ACHN (cell line): ENCODE measurements around the gene OLIG1.
A peak's percentile ranks its signal among the peaks of the same experiment; 100 is the strongest.

ENCODE experiments used
- DNase-seq: peaks from one replicate; pipeline ENCODE4 v3.0.0-alpha.2; 2015
- in situ Hi-C: cut with HindIII; loops from 2 replicates; pipeline ENCODE4 v1.10.0; 2017; ENCODE audit warnings: low sequenced_read_pairs, low pct_ligation_motif_present, low pct_unique_long_range_greater_than_20kb

OLIG1 gene

DNA sequence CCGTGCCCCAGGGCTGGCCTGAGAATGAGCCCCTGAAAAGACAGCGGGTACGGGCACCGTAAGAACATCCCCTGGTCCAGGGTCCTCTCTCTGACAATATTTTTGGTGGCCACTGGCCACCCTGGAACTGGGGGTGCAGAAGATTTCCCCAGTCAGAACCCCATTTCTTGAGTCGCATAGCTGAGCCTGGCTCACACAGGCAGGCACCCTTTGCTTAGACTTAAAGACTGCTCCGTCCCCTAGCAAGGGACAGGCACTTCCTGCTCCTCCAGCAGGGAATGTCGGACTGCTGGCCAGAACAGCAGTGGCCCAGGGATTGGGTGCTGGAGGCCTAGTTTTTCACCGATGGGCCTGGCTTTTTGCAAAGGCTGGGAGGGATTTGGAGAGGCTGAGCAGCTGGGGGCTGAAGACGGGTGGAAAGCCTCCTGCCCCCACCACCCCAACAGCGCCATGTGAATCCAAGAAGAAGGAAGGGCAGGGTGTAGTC is 39.9 kb upstream of the OLIG1 start:
- in situ Hi-C loops: no loop called here
- no peak for DNase-seq

DNA sequence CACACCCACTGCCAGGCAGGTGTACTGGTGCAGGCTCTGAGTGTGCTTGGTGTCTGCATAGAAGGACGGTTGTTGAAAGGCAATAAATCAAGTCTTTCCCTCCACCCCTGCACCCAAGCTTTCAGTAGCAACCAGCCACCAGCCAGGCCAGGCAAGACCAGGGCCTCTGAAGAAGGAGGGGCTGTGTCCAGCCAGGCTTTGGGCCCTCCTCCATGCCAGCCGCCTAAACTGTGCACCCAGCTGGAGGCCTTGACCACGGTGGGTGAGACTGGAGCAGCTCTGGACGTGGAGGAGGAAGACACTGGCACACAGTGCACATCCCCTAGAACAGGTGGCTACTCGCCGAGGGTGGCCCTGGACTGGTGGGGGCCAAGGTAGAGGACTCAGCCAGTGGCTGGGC is 39.3 kb upstream of the OLIG1 start:
- DNase-seq: no peak
- in situ Hi-C loops: no loop called here

DNA sequence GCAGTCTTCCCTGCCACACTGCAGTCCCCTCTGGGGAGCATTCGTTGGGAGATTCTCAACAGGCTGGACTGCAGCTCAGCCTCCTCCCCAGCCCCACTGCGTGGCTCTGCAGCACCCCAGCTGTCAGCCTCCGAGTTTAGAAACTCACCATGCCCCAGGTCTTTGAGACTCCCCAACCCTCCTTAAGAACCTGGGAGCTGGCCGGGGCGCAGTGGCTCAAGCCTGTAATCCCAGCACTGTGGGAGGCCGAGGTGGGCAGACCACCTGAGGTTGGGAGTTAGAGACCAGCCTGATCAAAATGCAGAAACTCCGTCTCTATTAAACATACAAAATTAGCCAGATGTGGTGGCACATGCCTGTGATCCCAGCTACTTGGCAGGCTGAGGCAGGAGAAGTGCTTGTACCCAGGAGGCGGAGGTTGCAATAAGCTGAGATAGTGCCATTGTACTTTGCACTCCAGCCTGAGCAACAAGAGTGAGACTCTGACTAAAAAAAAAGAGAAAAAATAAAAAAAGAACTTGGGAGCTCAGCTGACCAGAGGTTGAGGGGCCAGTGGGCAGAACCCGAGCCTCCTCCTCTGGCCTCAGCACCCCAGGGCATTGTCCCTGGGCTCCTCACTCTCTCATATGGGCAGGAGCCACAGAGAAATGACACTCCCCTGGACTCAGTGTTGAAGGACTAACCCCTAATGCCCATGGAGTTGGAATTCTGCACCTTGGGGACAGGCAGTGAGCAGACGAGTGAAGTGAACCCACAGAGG is 38.6 kb upstream of the OLIG1 start:
- DNase-seq: no peak
- in situ Hi-C loops: no loop called here

DNA sequence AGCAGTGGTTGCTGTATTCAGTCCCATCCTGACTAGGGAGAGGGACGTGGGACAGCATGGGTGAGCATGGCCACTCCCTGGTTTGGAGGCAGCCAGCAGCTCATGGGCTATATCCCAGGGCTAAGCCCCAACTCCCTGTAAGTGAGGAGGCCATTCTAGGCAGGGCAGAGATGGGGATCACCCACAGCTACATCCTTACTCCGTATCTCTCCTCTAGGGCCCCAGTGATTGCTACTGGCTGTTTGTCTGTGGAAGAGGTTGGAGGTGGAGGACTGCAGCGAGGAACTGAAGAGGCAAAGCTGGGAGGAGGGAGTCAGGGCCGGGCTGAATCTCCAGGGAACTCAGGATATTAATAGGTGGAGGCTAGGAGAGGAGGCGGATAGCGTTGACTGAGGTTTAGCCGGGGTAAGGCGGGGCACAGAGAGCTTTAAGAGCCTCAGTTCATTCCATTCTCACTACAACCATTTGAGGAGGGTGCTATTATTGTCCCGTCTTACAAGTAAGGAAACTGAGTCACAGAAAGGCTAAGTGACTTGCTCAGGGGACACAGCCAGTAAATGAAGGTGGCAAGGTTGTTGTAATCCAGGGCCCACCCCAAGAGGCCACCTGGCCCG is 37.4 kb upstream of the OLIG1 start:
- in situ Hi-C loops: no loop called here

DNA sequence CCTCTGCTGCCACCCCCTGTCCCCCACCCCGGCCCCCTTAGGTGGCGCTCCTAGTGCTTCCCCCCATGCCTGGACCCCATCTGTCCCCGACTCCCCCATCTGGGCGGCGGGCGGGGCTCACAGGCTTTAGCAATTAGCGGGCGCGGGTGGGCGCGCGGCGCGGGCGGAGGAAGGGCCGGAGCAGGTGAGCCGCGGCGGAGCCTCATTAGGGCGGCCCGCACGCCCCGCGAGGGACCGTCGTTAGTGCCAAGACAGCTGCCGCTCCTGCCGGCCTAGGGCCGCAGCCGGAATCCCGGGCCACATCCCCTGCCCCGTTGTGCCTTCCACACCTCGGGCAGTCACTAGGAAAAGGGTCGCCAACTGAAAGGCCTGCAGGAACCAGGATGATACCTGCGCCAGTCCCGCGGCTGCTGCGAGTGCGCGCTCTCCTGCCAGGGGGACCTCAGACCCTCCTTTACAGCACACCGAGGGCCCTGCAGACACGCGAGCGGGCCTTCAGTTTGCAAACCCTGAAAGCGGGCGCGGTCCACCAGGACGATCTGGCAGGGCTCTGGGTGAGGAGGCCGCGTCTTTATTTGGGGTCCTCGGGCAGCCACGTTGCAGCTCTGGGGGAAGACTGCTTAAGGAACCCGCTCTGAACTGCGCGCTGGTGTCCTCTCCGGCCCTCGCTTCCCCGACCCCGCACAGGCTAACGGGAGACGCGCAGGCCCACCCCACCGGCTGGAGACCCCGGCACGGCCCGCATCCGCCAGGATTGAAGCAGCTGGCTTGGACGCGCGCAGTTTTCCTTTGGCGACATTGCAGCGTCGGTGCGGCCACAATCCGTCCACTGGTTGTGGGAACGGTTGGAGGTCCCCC is 36.6 kb upstream of the OLIG1 start:
- in situ Hi-C loops: no loop called here
- no peak for DNase-seq

More for the DNA sequence above, 37.4 kb upstream of the OLIG1 start:
- DNase-seq: no peak

DNA sequence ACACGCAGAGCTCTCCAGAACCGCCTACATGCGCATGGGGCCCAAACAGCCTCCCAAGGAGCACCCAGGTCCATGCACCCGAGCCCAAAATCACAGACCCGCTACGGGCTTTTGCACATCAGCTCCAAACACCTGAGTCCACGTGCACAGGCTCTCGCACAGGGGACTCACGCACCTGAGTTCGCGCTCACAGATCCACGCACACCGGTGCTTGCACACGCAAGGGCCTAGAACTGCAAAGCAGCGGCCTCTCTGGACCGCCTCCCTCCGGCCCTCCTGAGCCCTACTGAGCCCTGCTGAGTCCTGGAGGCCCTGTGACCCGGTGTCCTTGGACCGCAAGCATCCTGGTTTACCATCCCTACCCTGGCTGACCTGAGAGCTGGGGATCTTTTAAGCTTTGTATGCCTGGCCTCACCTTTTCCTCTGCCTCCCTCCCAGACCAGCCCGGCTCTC is 36.0 kb upstream of the OLIG1 start:
- in situ Hi-C loops: no loop called here
- no peak for DNase-seq

DNA sequence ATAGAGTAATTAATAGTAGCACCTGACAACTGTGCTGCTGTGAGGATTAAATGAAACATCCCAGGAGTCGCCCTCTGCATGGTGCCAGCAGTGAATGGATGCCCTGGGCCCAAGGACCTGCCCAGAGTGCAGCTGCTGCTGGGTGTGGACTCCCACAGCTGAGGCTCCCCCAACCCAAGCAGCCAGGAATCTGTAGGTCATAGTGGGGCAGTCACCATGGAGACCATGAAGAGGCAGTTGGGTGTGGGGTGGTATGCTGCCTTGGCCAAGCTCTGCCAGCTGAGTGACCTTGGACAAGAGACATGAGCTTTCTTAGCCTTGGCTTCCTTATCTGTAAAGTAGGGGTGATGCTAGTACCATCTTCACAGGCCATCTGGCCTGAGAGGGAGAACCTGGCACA is 34.8 kb upstream of the OLIG1 start:
- no peak for DNase-seq
- in situ Hi-C loops: no loop called here

DNA sequence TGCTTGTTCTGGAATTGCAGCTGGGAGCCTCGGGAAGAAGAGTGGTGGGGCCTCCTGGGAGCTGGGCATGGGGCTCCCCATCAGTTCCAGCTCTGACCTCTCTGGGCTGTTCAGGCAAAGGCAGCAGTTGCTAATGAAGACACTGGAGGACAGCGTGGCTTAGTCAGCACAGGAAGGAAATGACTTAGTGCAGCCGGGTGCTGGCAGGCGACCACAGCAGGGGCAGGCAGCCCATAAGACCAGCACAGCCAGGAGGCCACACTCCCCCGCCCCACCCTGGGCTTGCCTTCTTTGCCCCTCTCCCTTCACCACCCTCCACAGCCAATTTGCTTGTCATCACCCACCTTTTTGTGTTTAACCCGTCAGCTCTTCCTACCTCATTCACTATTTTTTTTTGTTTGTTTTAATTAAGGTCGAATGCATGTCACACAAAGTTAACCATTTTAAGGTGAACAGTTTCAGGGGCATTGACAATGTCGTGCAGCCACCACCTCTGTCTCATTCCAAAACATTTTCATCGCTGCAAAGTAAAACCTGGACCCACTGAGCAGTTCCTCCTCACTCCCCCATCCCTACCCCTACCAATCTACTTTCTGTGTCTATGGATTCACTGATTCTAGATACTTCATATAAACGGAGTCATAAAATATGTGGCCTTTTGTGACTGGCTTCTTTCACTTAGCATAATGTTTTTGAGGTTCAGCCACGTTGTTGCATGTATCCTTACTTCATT is 33.3 kb upstream of the OLIG1 start:
- in situ Hi-C loops: no loop called here
- no peak for DNase-seq

DNA sequence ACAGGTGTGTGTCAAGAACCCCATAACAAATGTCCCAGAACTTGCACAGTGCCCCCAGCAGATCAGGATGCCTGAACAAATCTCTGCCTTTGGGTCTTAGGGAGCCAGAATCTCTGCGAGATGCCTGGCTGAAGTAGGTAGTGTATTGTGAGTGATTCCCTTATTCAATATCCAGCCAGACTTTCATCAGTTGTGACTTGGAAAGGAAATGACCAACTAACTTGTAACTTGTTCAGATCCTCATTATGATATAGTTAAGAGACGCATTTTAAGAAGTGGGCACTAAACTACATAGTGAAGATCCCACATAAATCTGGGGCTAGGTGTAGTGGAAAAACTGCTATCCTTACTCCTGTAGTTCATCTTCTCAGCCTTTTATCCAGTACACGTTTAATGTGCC is 32.4 kb upstream of the OLIG1 start:
- no peak for DNase-seq
- in situ Hi-C loops: no loop called here

DNA sequence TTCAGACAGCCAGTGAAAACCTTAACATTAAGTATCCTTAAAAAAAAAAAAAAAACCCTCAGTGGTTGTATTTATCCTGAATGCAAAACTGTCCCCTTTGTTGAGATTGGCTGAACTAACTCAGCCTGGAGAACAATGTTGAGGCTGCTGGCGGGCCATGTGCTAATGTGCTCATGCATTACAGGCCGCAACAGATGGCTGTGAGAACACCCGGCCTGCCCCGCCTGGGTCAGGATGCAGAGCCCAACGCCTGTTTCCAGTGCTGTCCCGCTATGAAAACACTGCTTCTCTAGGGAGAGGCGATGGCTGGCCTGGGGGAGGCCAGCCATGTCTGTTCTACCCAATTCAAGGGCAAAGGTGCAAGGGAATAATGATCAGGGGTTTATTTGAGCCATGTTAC is 30.4 kb upstream of the OLIG1 start:
- no peak for DNase-seq
- in situ Hi-C loops: no loop called here

DNA sequence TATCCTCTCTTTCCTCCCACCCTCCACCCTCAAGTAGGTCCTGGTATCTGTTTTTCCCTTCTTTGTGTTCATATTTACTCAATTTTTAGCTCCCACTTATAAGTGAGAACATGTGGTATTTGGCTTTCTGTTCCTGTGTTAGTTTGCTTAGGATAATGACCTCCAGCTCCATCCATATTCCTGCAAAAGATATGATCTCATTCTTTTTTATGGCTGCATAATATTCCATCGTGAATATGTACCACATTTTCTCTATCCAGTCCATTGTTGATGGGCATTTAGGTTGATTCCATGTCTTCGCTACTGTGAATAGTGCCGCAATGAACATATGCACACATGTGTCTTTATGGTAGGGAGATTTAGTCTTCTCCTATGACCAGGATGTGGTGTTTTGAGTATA is 29.7 kb upstream of the OLIG1 start:
- no peak for DNase-seq
- in situ Hi-C loops: no loop called here

DNA sequence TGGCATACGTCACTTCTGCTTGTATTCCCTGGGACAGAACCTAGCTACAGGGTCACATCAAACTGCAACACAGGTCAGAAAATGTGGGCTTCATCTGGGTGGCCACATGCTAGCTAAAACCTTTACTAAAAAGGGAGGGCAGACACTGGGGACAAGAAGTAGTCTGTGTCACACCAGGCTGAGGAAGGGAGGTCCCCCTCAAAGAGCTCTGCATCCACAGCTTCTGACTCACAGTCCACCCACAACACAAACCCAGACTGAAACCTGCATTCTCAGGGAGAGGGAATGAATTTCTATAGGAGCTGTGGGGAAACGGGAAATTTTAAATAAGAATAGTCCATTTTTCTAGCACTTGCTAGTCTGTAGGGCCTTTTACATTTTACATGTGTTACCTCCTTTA is 28.0 kb upstream of the OLIG1 start:
- in situ Hi-C loops: no loop called here
- no peak for DNase-seq

DNA sequence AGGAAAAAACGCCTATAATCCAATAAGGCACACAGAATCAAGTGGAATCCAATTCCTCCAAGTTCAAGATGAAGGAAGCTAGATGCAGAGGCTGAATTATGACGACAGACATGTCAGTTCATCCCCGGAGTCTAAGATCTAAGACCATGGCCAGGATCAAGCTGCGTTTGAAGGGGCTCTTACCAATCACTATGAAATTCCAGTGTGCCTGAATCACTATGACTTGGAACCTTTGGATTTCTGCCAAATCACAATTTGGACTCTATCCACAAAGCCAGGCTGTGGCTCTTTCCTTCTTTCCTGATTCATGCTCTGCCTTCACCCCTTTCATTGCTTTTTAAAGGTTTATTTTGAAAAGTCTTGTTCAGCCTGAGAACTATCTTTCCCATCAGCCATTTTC is 27.1 kb upstream of the OLIG1 start:
- in situ Hi-C loops: no loop called here
- DNase-seq: peak; percentile 85

DNA sequence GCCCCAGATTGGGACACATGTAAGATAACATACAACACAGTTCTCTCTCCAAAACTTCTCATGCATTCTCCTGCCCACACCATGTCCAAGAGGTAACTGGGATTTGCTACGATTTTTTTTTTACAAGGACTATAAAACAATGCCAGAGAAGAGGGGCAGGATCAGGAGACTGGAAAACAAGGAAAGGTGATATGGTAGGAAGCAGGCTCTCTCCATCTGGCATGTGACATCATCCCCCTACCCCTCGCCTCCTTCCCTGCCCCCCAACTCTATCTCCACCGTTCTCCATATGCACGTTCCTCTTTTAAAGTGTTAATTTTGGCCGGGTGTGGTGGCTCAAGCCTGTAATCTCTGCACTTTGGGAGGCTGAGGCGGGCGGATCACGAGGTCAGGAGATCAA is 23.5 kb upstream of the OLIG1 start:
- in situ Hi-C loops: no loop called here
- no peak for DNase-seq

DNA sequence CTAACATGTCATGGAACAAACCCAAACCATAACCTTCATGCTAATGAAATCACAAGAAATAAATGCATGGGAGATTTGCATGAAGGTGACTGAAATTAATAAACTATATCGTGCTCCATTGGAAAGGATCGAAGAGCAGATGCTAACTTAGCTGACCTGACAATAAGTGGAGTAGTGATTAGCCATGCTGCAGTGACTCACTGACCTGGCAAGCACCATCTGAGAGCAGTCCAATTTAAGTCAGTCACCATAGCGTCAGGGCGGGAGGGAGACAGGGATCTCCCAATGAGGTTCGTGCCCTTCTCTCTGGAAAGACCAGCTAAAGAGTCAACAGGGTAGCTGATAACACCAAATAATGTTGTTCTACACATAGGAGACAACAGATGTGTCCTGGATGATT is 22.7 kb upstream of the OLIG1 start:
- DNase-seq: no peak
- in situ Hi-C loops: no loop called here

DNA sequence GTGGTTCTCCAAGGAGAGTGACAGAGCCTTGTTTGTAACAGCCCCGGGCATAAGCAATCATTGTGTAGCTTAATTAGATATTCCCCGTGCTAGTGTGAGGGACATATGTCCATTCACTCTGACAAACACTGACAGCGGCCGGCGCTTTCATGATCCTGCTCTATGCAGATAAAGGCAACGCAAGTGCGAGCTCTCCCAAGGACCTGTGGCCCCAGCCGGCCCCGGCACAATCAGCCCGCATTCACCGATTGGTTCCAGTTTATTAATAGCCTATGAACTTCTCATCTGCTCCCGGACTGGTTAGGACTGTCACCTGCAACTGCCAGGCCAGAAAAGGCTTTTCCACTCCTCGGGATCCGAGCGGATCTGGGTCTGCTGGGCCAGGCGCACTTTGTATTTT is 18.0 kb upstream of the OLIG1 start:
- in situ Hi-C loops: no loop called here
- no peak for DNase-seq

DNA sequence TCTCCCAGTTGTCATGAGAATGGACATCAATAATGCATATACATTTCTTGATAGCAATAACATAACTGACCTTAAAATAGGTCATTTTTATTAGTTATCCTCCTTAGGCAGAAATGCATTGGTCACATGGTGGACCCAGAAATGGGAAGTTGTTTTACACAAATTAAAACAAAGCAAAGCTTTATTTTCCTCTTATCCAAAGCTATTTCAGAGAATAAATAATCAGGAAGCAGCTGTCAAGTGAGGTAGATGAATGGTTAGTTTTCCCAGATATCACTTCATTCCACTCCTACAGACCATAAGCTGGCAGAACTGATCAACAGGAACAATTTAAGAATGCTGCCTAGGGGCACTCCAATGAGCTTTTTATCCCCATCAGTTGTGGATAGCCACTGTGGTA is 16.0 kb upstream of the OLIG1 start:
- DNase-seq: no peak
- in situ Hi-C loops: no loop called here

DNA sequence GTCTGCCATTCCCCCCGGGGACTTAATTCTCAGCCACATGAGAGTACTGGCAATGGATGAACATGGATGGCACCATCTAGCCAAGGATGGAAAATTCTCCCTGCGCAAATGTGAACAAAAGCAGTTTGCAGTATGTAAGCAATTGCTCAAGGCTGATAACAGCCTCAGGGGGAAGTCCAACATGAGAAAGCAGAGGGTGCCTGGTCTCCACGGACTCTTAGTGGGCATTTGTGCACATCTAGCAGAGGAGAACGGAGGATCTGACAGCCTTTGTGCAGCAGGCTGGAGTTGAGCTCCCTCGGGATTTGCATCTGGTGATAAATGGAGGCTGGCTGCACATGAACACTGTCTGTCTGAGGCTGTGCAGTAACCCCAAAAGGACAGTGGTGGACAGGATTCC is 13.9 kb upstream of the OLIG1 start:
- in situ Hi-C loops: no loop called here
- no peak for DNase-seq

DNA sequence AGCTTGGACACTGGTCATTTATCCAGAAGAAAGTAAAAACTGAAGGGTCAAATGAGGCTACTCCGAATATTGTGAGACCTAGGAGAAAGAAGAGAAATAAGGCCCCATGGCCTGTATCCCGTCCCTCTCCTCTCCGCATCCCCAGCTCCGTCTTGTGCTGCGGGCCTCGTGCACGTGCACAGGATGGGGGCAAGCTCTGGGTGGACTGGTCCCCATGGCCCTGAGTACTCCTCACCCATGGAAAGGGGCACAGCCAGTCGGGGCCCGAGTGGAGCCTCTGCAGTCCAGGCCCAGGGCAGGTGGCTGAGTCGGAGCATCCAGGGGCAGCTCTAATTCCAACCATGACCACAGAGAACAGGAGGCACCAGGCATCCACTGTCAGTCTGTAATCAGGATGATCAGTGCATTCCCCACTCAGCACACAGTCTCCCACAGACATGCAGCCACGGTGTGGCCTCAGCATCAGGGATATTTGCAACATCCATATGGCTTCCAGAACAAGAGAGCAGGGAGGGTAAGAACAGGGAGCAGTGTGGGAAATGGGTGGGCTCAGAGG is 12.5 kb upstream of the OLIG1 start:
- no peak for DNase-seq
- in situ Hi-C loops: no loop called here
